HL-60 (cell line): ENCODE results near the gene PTGES.
A peak's percentile ranks its signal among the peaks of the same experiment; 100 is the strongest.

Source experiments
- DNase-seq, 2 experiments: peaks; one replicate each; pipeline ENCODE4 v3.0.0-alpha.2; 2010 to 2020; ENCODE audit warnings: low read depth in 1 of 2, low spot score in 1 of 2
- H3K27ac ChIP-seq: fragments of 250-450 bp; sonication (Bioruptor Pico); replicated peaks from 2 replicates; pipeline ENCODE4 v1.5.1; 2020; ENCODE audit warnings: mild to moderate bottlenecking, moderate library complexity
- H3K27me3 ChIP-seq: fragments of 250-450 bp; sonication (Bioruptor Pico); 2 replicates; pipeline ENCODE4 v1.5.1; 2021; ENCODE audit warnings: mild to moderate bottlenecking, moderate library complexity; ENCODE audit not compliant: insufficient read depth, poor library complexity, severe bottlenecking
- H3K4me3 ChIP-seq: replicated peaks from 2 replicates; pipeline ENCODE4 v1.5.1; 2011; ENCODE audit warnings: mild to moderate bottlenecking, control low read depth, low read length; ENCODE audit not compliant: insufficient read depth
- CTCF ChIP-seq: IDR thresholded peaks from one replicate; pipeline ENCODE4 v1.5.1; 2011; ENCODE audit warnings: low read length, control low read depth, inconsistent platforms; ENCODE audit not compliant: insufficient read depth
- GABPA ChIP-seq: IDR thresholded peaks from 2 replicates; pipeline ENCODE4 v1.6.1; 2012; ENCODE audit warnings: low read depth
- POLR2AphosphoS5 ChIP-seq: IDR thresholded peaks from 2 replicates; pipeline ENCODE4 v1.6.1; 2012; ENCODE audit warnings: low read depth
- REST ChIP-seq: IDR thresholded peaks from 2 replicates; pipeline ENCODE4 v1.6.1; 2012; ENCODE audit warnings: low read depth; ENCODE audit not compliant: insufficient replicate concordance
- SPI1 ChIP-seq: IDR thresholded peaks from 2 replicates; pipeline ENCODE4 v1.6.1; 2012; ENCODE audit warnings: low read depth, mild to moderate bottlenecking, borderline replicate concordance

PTGES gene

GRCh38 chr9:129724456-129725190 is 28.2 kb downstream of the PTGES start:
- DNase-seq, result no peak
- no peak for TF ChIP-seq SPI1
- no peak for TF ChIP-seq GABPA
- TF ChIP-seq REST, result no peak
- no peak for TF ChIP-seq CTCF
- no peak for TF ChIP-seq POLR2AphosphoS5
- Histone ChIP-seq H3K4me3 (no peak overlapping the region), H3K27ac (no peak overlapping the region), H3K27me3 (peaks cover 3% of the 10 kb centered on the region)

GRCh38 chr9:129722913-129723312 is 29.9 kb downstream of the PTGES start:
- H3K27me3 ChIP-seq, result no peaks in the 10 kb centered on the region
- TF ChIP-seq GABPA (no peak), SPI1 (no peak), CTCF (no peak), REST (no peak), POLR2AphosphoS5 (no peak)

GRCh38 chr9:129720865-129721545 is 31.8 kb downstream of the PTGES start:
- TF ChIP-seq POLR2AphosphoS5 (no peak), SPI1 (no peak)

More at GRCh38 chr9:129722913-129723312, 29.9 kb downstream of the PTGES start:
- Histone ChIP-seq H3K27ac (no peak overlapping the region), H3K4me3 (no peak overlapping the region)
- DNase-seq, result no peak

GRCh38 chr9:129720181-129720864 is 32.5 kb downstream of the PTGES start:
- no peak for DNase-seq
- H3K4me3 ChIP-seq, result no peak overlapping the region
- TF ChIP-seq CTCF, result peak; percentile 5
- no peak for TF ChIP-seq POLR2AphosphoS5

More at GRCh38 chr9:129720865-129721545, 31.8 kb downstream of the PTGES start:
- no peak for DNase-seq
- H3K4me3 ChIP-seq, result no peak overlapping the region
- no peak overlapping the region for H3K27ac ChIP-seq
- H3K27me3 ChIP-seq, result no peaks in the 10 kb centered on the region

More at GRCh38 chr9:129720181-129720864, 32.5 kb downstream of the PTGES start:
- H3K27ac ChIP-seq, result no peak overlapping the region
- H3K27me3 ChIP-seq, result peaks cover 2% of the 10 kb centered on the region
